ENCODE data around the gene LRGUK.

- TF ChIP-seq CTCF (IDR thresholded peaks at IDR 0.05) (no peak), EZH2 (IDR thresholded peaks at IDR 0.05; ENCODE audit: borderline replicate concordance, insufficient read depth, low read depth, low read length, poor library complexity, severe bottlenecking) (no peak)
Measured at GRCh38 chr7:134245253-134245652, 118.1 kb downstream of the LRGUK start.
